SK-N-MC (cell line): ENCODE measurements around the gene GLI3.

Experiments
- DNase-seq: peaks from one replicate; pipeline ENCODE4 v3.0.0-alpha.2; 2011; ENCODE audit warnings: low read depth, low spot score
- H3K27ac ChIP-seq: fragments of 200-600 bp; sonication (generic); 2 replicates; pipeline ENCODE4 v1.5.1; 2016; ENCODE audit warnings: mixed run types
- H3K36me3 ChIP-seq: fragments of 200-600 bp; sonication (generic); 2 replicates; pipeline ENCODE4 v1.6.1; 2017; ENCODE audit warnings: antibody characterized with exemption, low read length, mixed read lengths; ENCODE audit not compliant: insufficient read depth
- H3K4me3 ChIP-seq: fragments of 200-600 bp; sonication (generic); 2 replicates; pipeline ENCODE4 v1.5.1; 2016
- H3K9ac ChIP-seq: fragments of 200-600 bp; sonication (generic); 2 replicates; pipeline ENCODE4 v1.8.0; 2017; ENCODE audit warnings: mixed run types, mixed read lengths; ENCODE audit not compliant: insufficient read length
- H3K9me3 ChIP-seq: fragments of 200-600 bp; sonication (generic); 2 replicates; pipeline ENCODE4 v1.6.1; 2017; ENCODE audit warnings: low read depth, mild to moderate bottlenecking, antibody characterized with exemption, low read length, moderate library complexity, mixed read lengths
- EZH2 ChIP-seq: fragments of 200-600 bp; sonication (generic); IDR thresholded peaks from one replicate; pipeline ENCODE4 v1.6.1; 2017; ENCODE audit warnings: antibody characterized with exemption
- FOXP2 ChIP-seq: optimal IDR thresholded peaks from 2 replicates; pipeline ENCODE3; 2011; ENCODE audit warnings: mild to moderate bottlenecking, moderate library complexity; ENCODE audit not compliant: insufficient read depth; ENCODE audit errors: extremely low read length, control extremely low read depth
- POLR2AphosphoS5 ChIP-seq: IDR thresholded peaks from 2 replicates; pipeline ENCODE4 v1.6.1; 2012; ENCODE audit warnings: mild to moderate bottlenecking, low read depth, low read length, borderline replicate concordance

GLI3 gene

GRCh38 chr7:42236976-42237810 is at the start of gene GLI3:
GLI3 (minus strand) TSS chr7:42237209; CDS start chr7:42223253, 13,956 bp downstream.
- Histone ChIP-seq H3K27ac (no peak within 1 kb of the TSS), H3K4me3 (peak within 1 kb of the TSS; percentile 92), H3K9ac (peak within 1 kb of the TSS; percentile 54), H3K9me3 (no peaks in the 10 kb centered on the region), H3K36me3 (no peaks in the 10 kb centered on the region)
- no peak; the same call in 1 of the 2 replicates for TF ChIP-seq POLR2AphosphoS5
- TF ChIP-seq FOXP2: no peak
- no peak for TF ChIP-seq EZH2
- DNase-seq: no peak

- no peaks in the 10 kb centered on the region for H3K9me3 ChIP-seq
- no peak overlapping the region for H3K27ac ChIP-seq
- DNase-seq: no peak
- no peak overlapping the region for H3K9ac ChIP-seq
- TF ChIP-seq POLR2AphosphoS5 (no peak), EZH2 (no peak), FOXP2 (no peak)
- no peak overlapping the region for H3K4me3 ChIP-seq
- no peaks in the 10 kb centered on the region for H3K36me3 ChIP-seq
Observed at GRCh38 chr7:42285383-42285824, 48.4 kb upstream of the GLI3 start.

GRCh38 chr7:42283553-42283952 is 46.5 kb upstream of the GLI3 start:
- no peak overlapping the region for H3K4me3 ChIP-seq
- no peaks in the 10 kb centered on the region for H3K9me3 ChIP-seq
- H3K9ac ChIP-seq: no peak overlapping the region
- TF ChIP-seq FOXP2: no peak
- no peak for TF ChIP-seq POLR2AphosphoS5
- no peak for TF ChIP-seq EZH2
- no peak for DNase-seq
- H3K36me3 ChIP-seq: no peaks in the 10 kb centered on the region
- H3K27ac ChIP-seq: no peak overlapping the region

GRCh38 chr7:42278344-42278743 is 41.3 kb upstream of the GLI3 start:
- no peak overlapping the region for H3K4me3 ChIP-seq
- no peaks in the 10 kb centered on the region for H3K36me3 ChIP-seq
- H3K9me3 ChIP-seq: no peaks in the 10 kb centered on the region
- no peak overlapping the region for H3K27ac ChIP-seq
- no peak overlapping the region for H3K9ac ChIP-seq
- TF ChIP-seq FOXP2 (no peak), EZH2 (no peak), POLR2AphosphoS5 (no peak)
- DNase-seq: no peak

GRCh38 chr7:42274053-42274452 is 37.0 kb upstream of the GLI3 start:
- no peak overlapping the region for H3K27ac ChIP-seq
- no peak for DNase-seq
- no peaks in the 10 kb centered on the region for H3K36me3 ChIP-seq
- no peak for TF ChIP-seq FOXP2
- no peak for TF ChIP-seq EZH2
- TF ChIP-seq POLR2AphosphoS5: no peak
- H3K4me3 ChIP-seq: 0 out of 2 replicates have a peak overlapping the region, but pooled peaks have one; percentile 14
- H3K9me3 ChIP-seq: no peaks in the 10 kb centered on the region
- no peak overlapping the region for H3K9ac ChIP-seq

GRCh38 chr7:42272793-42273665 is 36.0 kb upstream of the GLI3 start:
- H3K36me3 ChIP-seq: no peaks in the 10 kb centered on the region

GRCh38 chr7:42269161-42269560 is 32.2 kb upstream of the GLI3 start:
- Histone ChIP-seq H3K27ac (peak overlapping the region; percentile 45), H3K4me3 (peak overlapping the region; percentile 51), H3K9me3 (no peaks in the 10 kb centered on the region), H3K9ac (peak overlapping the region; percentile 0), H3K36me3 (no peaks in the 10 kb centered on the region)
- TF ChIP-seq POLR2AphosphoS5: no peak
- no peak for TF ChIP-seq EZH2
- no peak for TF ChIP-seq FOXP2
- peak; percentile 80 for DNase-seq

More at GRCh38 chr7:42272793-42273665, 36.0 kb upstream of the GLI3 start:
- Histone ChIP-seq H3K4me3 (no peak overlapping the region), H3K9ac (no peak overlapping the region), H3K9me3 (no peaks in the 10 kb centered on the region), H3K27ac (no peak overlapping the region)
- no peak for DNase-seq
- TF ChIP-seq EZH2 (no peak), POLR2AphosphoS5 (no peak), FOXP2 (no peak)

- no peak overlapping the region for H3K4me3 ChIP-seq
- no peak for DNase-seq
- no peaks in the 10 kb centered on the region for H3K9me3 ChIP-seq
- H3K27ac ChIP-seq: no peak overlapping the region
- no peaks in the 10 kb centered on the region for H3K36me3 ChIP-seq
- TF ChIP-seq FOXP2: no peak
- no peak overlapping the region for H3K9ac ChIP-seq
Observed at GRCh38 chr7:42264702-42265101, 27.7 kb upstream of the GLI3 start.
